CD4-positive, CD25-positive, alpha-beta regulatory T cell (primary cell): Measurements from ENCODE around the gene AHCYL1. TPM values are rescaled to one million over a fixed set of nuclear protein-coding genes. Genes with fewer than 3 reads are reported as not detected.

ENCODE experiments used
- ATAC-seq, 2 donors: fragments of 150-1000 bp; cut with Tn5 transposase; one replicate each; pipeline ENCODE4 v1.10.0; 2021; ENCODE audit warnings: low read depth in 2 of 2, moderate number of reproducible peaks in 2 of 2, moderate library complexity in 1 of 2
- DNase-seq, 3 donors: peaks; one replicate each; pipeline versions ENCODE4 v3.0.0 to v3.0.0-alpha.2; 2012 to 2022; ENCODE audit warnings: mixed read lengths in 1 of 3
- H3K27ac ChIP-seq: one replicate; pipeline ENCODE4 v1.7.0; 2013; ENCODE audit warnings: mild to moderate bottlenecking, low read length; ENCODE audit not compliant: insufficient read depth, poor library complexity, severe bottlenecking
- H3K27me3 ChIP-seq: one replicate; pipeline ENCODE4 v1.7.0; 2013; ENCODE audit warnings: low read length; ENCODE audit not compliant: control insufficient read depth, insufficient read depth
- H3K36me3 ChIP-seq: one replicate; pipeline ENCODE4 v1.7.0; 2013; ENCODE audit warnings: mild to moderate bottlenecking, low read length, moderate library complexity; ENCODE audit not compliant: control insufficient read depth, insufficient read depth
- H3K4me1 ChIP-seq: 2 replicates; pipeline ENCODE4 v1.7.0; 2013; ENCODE audit warnings: mild to moderate bottlenecking, low read length; ENCODE audit not compliant: insufficient read depth, control insufficient read depth, poor library complexity, severe bottlenecking
- H3K4me3 ChIP-seq: one replicate; pipeline ENCODE4 v1.7.0; 2013; ENCODE audit warnings: low read depth, mild to moderate bottlenecking, low read length, moderate library complexity
- H3K9me3 ChIP-seq, 2 experiments: 1 replicate in 1 of 2; 2 replicates in 1 of 2; pipeline ENCODE4 v1.7.0; 2013; ENCODE audit warnings: low read length in 2 of 2, mild to moderate bottlenecking in 1 of 2, moderate library complexity in 1 of 2; ENCODE audit not compliant: control insufficient read depth in 2 of 2
- H3K27ac Mint-ChIP-seq, 3 donors: one replicate each; pipeline ENCODE4 v1.8.0; 2020 to 2022; ENCODE audit warnings: mild to moderate bottlenecking in 3 of 3, mixed read lengths in 3 of 3, moderate library complexity in 2 of 3
- H3K27me3 Mint-ChIP-seq: one replicate; pipeline ENCODE4 v1.8.0; 2022; ENCODE audit warnings: mild to moderate bottlenecking, mixed read lengths
- H3K36me3 Mint-ChIP-seq: one replicate; pipeline ENCODE4 v1.8.0; 2020; ENCODE audit warnings: mixed read lengths
- H3K4me1 Mint-ChIP-seq, 4 donors: one replicate each; pipeline ENCODE4 v1.8.0; 2020 to 2022; ENCODE audit warnings: mixed read lengths in 4 of 4, mild to moderate bottlenecking in 1 of 4
- H3K4me3 Mint-ChIP-seq, 4 donors: one replicate each; pipeline ENCODE4 v1.8.0; 2020 to 2022; ENCODE audit warnings: mild to moderate bottlenecking in 4 of 4, mixed read lengths in 4 of 4, moderate library complexity in 3 of 4
- H3K9me3 Mint-ChIP-seq, 7 donors: one replicate each; pipeline ENCODE4 v1.8.0; 2020 to 2022; ENCODE audit warnings: mixed read lengths in 7 of 7, mild to moderate bottlenecking in 3 of 7, moderate library complexity in 2 of 7
- polyA plus RNA-seq, 4 donors: library from polyadenylated mRNA; unstranded; fragments of 300-500 nt; fragmentation: Illumina TruSeq; gene quantifications; one replicate each; pipeline ENCODE4 v1.2.3, GENCODE V29; 2021
- total RNA-seq: library from RNA; stranded (reverse); gene quantifications from one replicate; pipeline ENCODE4 v1.2.3, GENCODE V29; 2022

Gene AHCYL1
- total and polyA plus RNA-seq, 5 donors from 2014 or later: 27.8 to 49.3 (median 45.9) TPM

- Histone ChIP-seq H3K27me3 (peaks cover 5% of the 10 kb centered on the region), H3K9me3 (no peaks in the 10 kb centered on the region), H3K36me3 (no peaks in the 10 kb centered on the region), H3K4me1 (no peaks in the 10 kb centered on the region), H3K4me3 (no peak overlapping the region), H3K27ac (no peak overlapping the region)
- Mint-ChIP-seq H3K4me1 (peaks cover 0 to 8% (median under 1%) of the 10 kb centered on the region in 4 donors), H3K9me3 (no peaks in the 10 kb centered on the region), H3K27me3 (peaks cover 32% of the 10 kb centered on the region), H3K27ac (no peak overlapping the region), H3K36me3 (no peaks in the 10 kb centered on the region), H3K4me3 (no peak overlapping the region)
- DNase-seq (no peak), ATAC-seq (no peak)
These were observed 8.8 kb upstream of the AHCYL1 start for GRCh38 chr1:109975718-109976117.

- H3K36me3 Mint-ChIP-seq: no peaks in the 10 kb centered on the region
- no peak overlapping the region for H3K27ac ChIP-seq
- H3K4me3 ChIP-seq: no peak overlapping the region
- DNase-seq: no peak
- H3K27me3 ChIP-seq: peaks cover 3% of the 10 kb centered on the region
- H3K27ac Mint-ChIP-seq: peak overlapping the region in 1 of 3 donors; percentile 95
- no peak for ATAC-seq
- H3K4me3 Mint-ChIP-seq: no peak overlapping the region
- H3K4me1 ChIP-seq: no peaks in the 10 kb centered on the region
- no peaks in the 10 kb centered on the region for H3K9me3 Mint-ChIP-seq
- H3K9me3 ChIP-seq: no peaks in the 10 kb centered on the region
- peaks cover 25% of the 10 kb centered on the region for H3K27me3 Mint-ChIP-seq
- peaks cover 0 to 6% (median under 1%) of the 10 kb centered on the region in 4 donors for H3K4me1 Mint-ChIP-seq
- H3K36me3 ChIP-seq: no peaks in the 10 kb centered on the region
These were observed 7.8 kb upstream of the AHCYL1 start for GRCh38 chr1:109976762-109977161.

DNA sequence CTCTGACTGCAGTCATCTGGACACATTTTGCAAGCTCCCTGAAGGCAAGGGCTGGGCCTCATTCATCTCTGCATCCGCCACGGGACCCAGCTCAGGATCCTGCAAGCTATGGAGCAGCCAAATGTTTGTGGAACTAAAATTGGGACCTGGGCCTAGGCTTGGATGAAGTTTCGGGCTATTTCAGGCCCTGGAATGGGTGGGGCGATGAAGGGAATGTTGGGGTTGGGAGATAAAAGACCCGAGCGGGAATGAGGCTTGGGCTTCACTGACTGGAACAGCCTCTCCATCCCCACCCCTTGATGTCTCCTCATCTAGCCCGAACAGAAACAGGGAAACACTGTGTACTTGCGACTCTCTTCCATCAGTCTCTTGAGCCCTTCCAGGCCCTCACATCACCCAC, 7.3 kb upstream of the AHCYL1 start:
- no peaks in the 10 kb centered on the region for H3K4me1 ChIP-seq
- Mint-ChIP-seq H3K27ac (no peak overlapping the region), H3K27me3 (peaks cover 23% of the 10 kb centered on the region), H3K4me3 (no peak overlapping the region), H3K4me1 (peaks cover 0 to 3% (median under 1%) of the 10 kb centered on the region in 4 donors), H3K9me3 (no peaks in the 10 kb centered on the region), H3K36me3 (no peaks in the 10 kb centered on the region)
- no peaks in the 10 kb centered on the region for H3K9me3 ChIP-seq
- ATAC-seq (no peak), DNase-seq (no peak)
- no peaks in the 10 kb centered on the region for H3K36me3 ChIP-seq
- H3K4me3 ChIP-seq: no peak overlapping the region
- peaks cover 3% of the 10 kb centered on the region for H3K27me3 ChIP-seq
- no peak overlapping the region for H3K27ac ChIP-seq

GRCh38 chr1:109977657-109978378, 6.7 kb upstream of the AHCYL1 start:
- Histone ChIP-seq H3K36me3 (no peaks in the 10 kb centered on the region), H3K4me1 (no peaks in the 10 kb centered on the region), H3K4me3 (no peak overlapping the region), H3K27me3 (peaks cover 3% of the 10 kb centered on the region), H3K27ac (no peak overlapping the region), H3K9me3 (no peaks in the 10 kb centered on the region)
- peaks cover 0 to 1% (median 0%) of the 10 kb centered on the region in 4 donors for H3K4me1 Mint-ChIP-seq
- H3K9me3 Mint-ChIP-seq: no peaks in the 10 kb centered on the region
- H3K4me3 Mint-ChIP-seq: no peak overlapping the region
- ATAC-seq: no peak
- H3K27ac Mint-ChIP-seq: no peak overlapping the region
- peaks cover 17% of the 10 kb centered on the region for H3K27me3 Mint-ChIP-seq
- no peaks in the 10 kb centered on the region for H3K36me3 Mint-ChIP-seq
- no peak for DNase-seq

GRCh38 chr1:109978761-109979488, 5.6 kb upstream of the AHCYL1 start:
- no peak overlapping the region for H3K27ac ChIP-seq
- DNase-seq: no peak
- H3K36me3 ChIP-seq: no peaks in the 10 kb centered on the region
- no peaks in the 10 kb centered on the region for H3K9me3 ChIP-seq
- Mint-ChIP-seq H3K27me3 (peaks cover 9% of the 10 kb centered on the region), H3K36me3 (no peaks in the 10 kb centered on the region), H3K9me3 (no peaks in the 10 kb centered on the region), H3K4me1 (peaks cover 0 to 3% (median under 1%) of the 10 kb centered on the region in 4 donors), H3K4me3 (no peak overlapping the region), H3K27ac (no peak overlapping the region)
- H3K4me1 ChIP-seq: peaks cover under 1% of the 10 kb centered on the region
- no peak for ATAC-seq
- H3K4me3 ChIP-seq: no peak overlapping the region
- H3K27me3 ChIP-seq: no peaks in the 10 kb centered on the region

DNA sequence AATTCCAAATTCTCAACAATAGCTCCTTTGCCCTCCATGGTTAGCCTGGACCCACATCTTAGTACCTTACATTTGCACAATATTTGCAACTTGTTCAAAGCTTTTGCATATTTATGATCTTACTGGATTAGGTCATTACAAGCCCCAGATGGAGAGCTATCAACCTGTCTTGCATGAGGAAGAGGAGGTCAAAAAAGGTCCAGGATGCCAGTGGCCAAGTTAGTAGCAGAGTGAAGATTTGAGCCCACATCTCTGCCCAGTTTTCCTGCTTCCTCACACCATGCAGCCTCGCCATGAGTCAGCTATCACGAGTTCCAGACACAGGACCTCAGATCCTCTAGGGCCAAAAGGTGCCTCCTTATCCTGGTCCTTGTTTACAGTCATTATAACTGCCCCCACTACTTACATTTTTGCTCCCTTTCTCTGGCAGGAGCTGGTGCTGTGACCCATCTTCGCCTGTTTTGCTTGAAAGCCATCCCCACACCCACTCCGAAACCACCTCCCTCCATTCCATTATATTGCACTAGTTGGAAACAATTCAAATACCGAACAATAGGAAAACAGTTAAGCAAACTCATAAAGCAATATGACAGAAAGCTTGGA, 5.0 kb upstream of the AHCYL1 start:
- DNase-seq: no peak
- Mint-ChIP-seq H3K27me3 (peaks cover 9% of the 10 kb centered on the region), H3K4me1 (peaks cover 0 to 6% (median 3%) of the 10 kb centered on the region in 4 donors), H3K36me3 (peaks cover under 1% of the 10 kb centered on the region), H3K4me3 (no peak overlapping the region), H3K27ac (peak overlapping the region in 1 of 3 donors; percentile 91), H3K9me3 (no peaks in the 10 kb centered on the region)
- no peaks in the 10 kb centered on the region for H3K36me3 ChIP-seq
- H3K27ac ChIP-seq: no peak overlapping the region
- H3K27me3 ChIP-seq: no peaks in the 10 kb centered on the region
- no peaks in the 10 kb centered on the region for H3K9me3 ChIP-seq
- no peak overlapping the region for H3K4me3 ChIP-seq
- no peak for ATAC-seq
- peaks cover 5% of the 10 kb centered on the region for H3K4me1 ChIP-seq

DNA sequence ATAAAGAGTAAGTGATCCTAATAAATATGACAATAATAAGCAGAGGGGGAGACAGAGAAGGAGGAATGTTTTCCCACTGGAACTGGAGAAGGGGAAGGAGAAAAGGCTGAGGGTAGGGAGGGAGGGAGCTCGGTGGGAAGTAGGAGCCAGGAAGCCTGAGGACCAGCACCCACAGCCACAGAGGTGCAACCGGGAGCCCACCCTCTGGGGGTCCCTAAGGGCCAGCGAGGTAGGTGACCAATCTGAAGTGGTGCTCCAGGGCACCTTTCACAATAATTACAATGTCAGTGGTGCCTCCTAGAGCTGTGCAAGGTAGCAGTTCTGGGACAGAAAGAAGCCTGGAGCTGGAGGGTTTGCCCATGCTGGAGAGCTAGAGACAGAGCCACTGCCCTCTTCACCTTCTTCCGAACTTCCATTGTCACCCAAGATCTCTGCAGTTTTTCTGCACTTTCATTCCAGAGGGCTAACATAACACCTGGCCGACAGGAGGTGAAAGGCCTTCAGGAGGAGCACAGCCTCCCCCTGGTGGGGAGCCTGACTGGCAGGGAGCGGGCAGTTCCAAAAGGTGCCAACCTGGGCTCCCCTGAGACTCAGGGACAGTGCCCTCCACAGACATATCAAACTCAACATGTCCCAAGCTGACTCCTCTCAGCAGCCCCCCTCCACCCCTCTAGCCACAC, 4.1 kb upstream of the AHCYL1 start:
- Mint-ChIP-seq H3K4me1 (peaks cover 2 to 11% (median 7%) of the 10 kb centered on the region in 4 donors), H3K9me3 (no peaks in the 10 kb centered on the region), H3K27me3 (peaks cover 9% of the 10 kb centered on the region), H3K4me3 (no peak overlapping the region), H3K27ac (no peak overlapping the region), H3K36me3 (peaks cover 3% of the 10 kb centered on the region)
- DNase-seq (peak in 2 of 3 donors; percentile 10 to 41), ATAC-seq (no peak)
- Histone ChIP-seq H3K9me3 (no peaks in the 10 kb centered on the region), H3K4me1 (peaks cover 9% of the 10 kb centered on the region), H3K36me3 (no peaks in the 10 kb centered on the region), H3K27ac (no peak overlapping the region), H3K27me3 (no peaks in the 10 kb centered on the region), H3K4me3 (no peak overlapping the region)
